HepG2 (cell line): Measurements from ENCODE around the gene LILRB2.

Source experiments
- CTCF ChIP-seq: sonication (generic); formaldehyde crosslinking; IDR thresholded peaks from 2 replicates; pipeline ENCODE4 v1.5.0; 2020; ENCODE audit warnings: mild to moderate bottlenecking, missing genetic modification reagents, moderate library complexity
- FOXA1 ChIP-seq, 2 experiments: fragments of 450-650 bp in 1 of 2; sonication (generic) in 1 of 2; formaldehyde crosslinking in 1 of 2; IDR thresholded peaks; 2 replicates each; pipeline versions ENCODE4 v1.4.0 to v1.6.1; 2016 to 2020; ENCODE audit warnings: missing genetic modification reagents in 1 of 2
- NFYB ChIP-seq: sonication (generic); formaldehyde crosslinking; IDR thresholded peaks from 2 replicates; pipeline ENCODE4 v1.4.0; 2020; ENCODE audit warnings: missing genetic modification reagents
- SP1 ChIP-seq, 2 experiments: fragments of 450-650 bp in 1 of 2; sonication (generic) in 1 of 2; formaldehyde crosslinking in 1 of 2; IDR thresholded peaks; 2 replicates each; pipeline versions ENCODE4 v1.4.0 to v1.6.1; 2016 to 2020; ENCODE audit warnings: missing genetic modification reagents in 1 of 2
- TCF7L2 ChIP-seq: IDR thresholded peaks from 2 replicates; pipeline ENCODE4 v1.6.1; 2011; ENCODE audit warnings: mild to moderate bottlenecking, low read depth, low read length, moderate library complexity
- ZNF10 ChIP-seq: sonication (generic); formaldehyde crosslinking; IDR thresholded peaks from 2 replicates; pipeline ENCODE4 v1.4.0; 2020; ENCODE audit warnings: mild to moderate bottlenecking, low read depth, missing genetic modification reagents, borderline replicate concordance
- ZNF121 ChIP-seq: sonication (generic); formaldehyde crosslinking; IDR thresholded peaks from 2 replicates; pipeline ENCODE4 v1.5.0; 2020; ENCODE audit warnings: mild to moderate bottlenecking, missing genetic modification reagents
- ZNF280B ChIP-seq: sonication (generic); formaldehyde crosslinking; IDR thresholded peaks from 2 replicates; pipeline ENCODE4 v1.5.0; 2020; ENCODE audit warnings: missing genetic modification reagents, mild to moderate bottlenecking, borderline replicate concordance
- ZNF292 ChIP-seq: sonication (generic); formaldehyde crosslinking; IDR thresholded peaks from 2 replicates; pipeline ENCODE4 v1.8.1; 2022; ENCODE audit warnings: mild to moderate bottlenecking, low read depth, missing genetic modification reagents, borderline replicate concordance
- ZNF335 ChIP-seq: sonication (generic); formaldehyde crosslinking; IDR thresholded peaks from 2 replicates; pipeline ENCODE4 v1.4.0; 2020; ENCODE audit warnings: missing genetic modification reagents
- ZNF782 ChIP-seq: sonication (generic); formaldehyde crosslinking; IDR thresholded peaks from 2 replicates; pipeline ENCODE4 v1.4.0; 2020; ENCODE audit warnings: missing genetic modification reagents, mild to moderate bottlenecking, borderline replicate concordance
- TF ChIP-seq, protein P1 (sequence below): sonication (generic); formaldehyde crosslinking; IDR thresholded peaks from 2 replicates; pipeline ENCODE4 v1.5.0; 2020; ENCODE audit warnings: missing genetic modification reagents

- TF ChIP-seq ZNF782 (CRISPR knock-in tag) (no peak), SP1 (IDR thresholded peaks at IDR 0.05) (no peak), SP1 (CRISPR knock-in tag; IDR thresholded peaks at IDR 0.05) (no peak), ZNF280B (CRISPR knock-in tag) (no peak), ZNF10 (no peak), ZNF335 (CRISPR knock-in tag) (no peak), TCF7L2 (no peak), NFYB (no peak), ZNF292 (CRISPR knock-in tag) (no peak), CTCF (no peak), FOXA1 (IDR thresholded peaks at IDR 0.05) (no peak), FOXA1 (CRISPR knock-in tag; IDR thresholded peaks at IDR 0.05) (no peak), ZNF121 (CRISPR knock-in tag) (no peak)
- TF ChIP-seq, protein P1, sequence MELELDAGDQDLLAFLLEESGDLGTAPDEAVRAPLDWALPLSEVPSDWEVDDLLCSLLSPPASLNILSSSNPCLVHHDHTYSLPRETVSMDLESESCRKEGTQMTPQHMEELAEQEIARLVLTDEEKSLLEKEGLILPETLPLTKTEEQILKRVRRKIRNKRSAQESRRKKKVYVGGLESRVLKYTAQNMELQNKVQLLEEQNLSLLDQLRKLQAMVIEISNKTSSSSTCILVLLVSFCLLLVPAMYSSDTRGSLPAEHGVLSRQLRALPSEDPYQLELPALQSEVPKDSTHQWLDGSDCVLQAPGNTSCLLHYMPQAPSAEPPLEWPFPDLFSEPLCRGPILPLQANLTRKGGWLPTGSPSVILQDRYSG (CRISPR knock-in tag) = no peak
Observed at GRCh38 chr19:54287456-54287855, 6.5 kb upstream of the LILRB2 start.
